K562 (cell line): ENCODE data around the gene UGT1A3. TPM values are rescaled to one million over a fixed set of nuclear protein-coding genes. Genes with fewer than 3 reads are reported as not detected.

Experiments
- ATAC-seq: fragments of 200-7000 bp; cut with Tn5 transposase; 3 replicates; pipeline ENCODE4 v1.9.1; 2020; ENCODE audit warnings: moderate library complexity
- BruUV-seq: library from RNA; stranded (reverse); fragments of 400-500 nt; replicated peaks from 2 replicates; lab custom pipeline; 2021; lab: Mats Ljungman, UMichigan
- CTCF ChIA-PET: fragments of 300-600 bp; formaldehyde crosslinking; extraction: SDS; loops from one replicate; lab custom pipeline; 2021; ENCODE audit warnings: low intra/inter-chr PET ratio; lab: Yijun Ruan, JAX
- POLR2A ChIA-PET: fragments of 300-600, 350-650 bp; sonication (Branson Sonifier 250); formaldehyde crosslinking; extraction: SDS; loops from one replicate; lab custom pipeline; 2021; ENCODE audit warnings: antibody characterized with exemption, inconsistent platforms; lab: Yijun Ruan, JAX
- DNase-seq, 4 experiments: peaks; one replicate each; pipeline versions ENCODE4 v3.0.0 to v3.0.0-alpha.2; 2011 to 2018; ENCODE audit warnings: low spot score in 3 of 4, mixed read lengths in 3 of 4; ENCODE audit errors: extremely low read depth in 1 of 4
- FAIRE-seq: peaks from 2 replicates; lab custom pipeline; 2011; peaks lifted over from hg19 to GRCh38; lab: Jason Lieb, UNC
- H2AFZ ChIP-seq: 2 replicates; pipeline ENCODE4 v1.6.0; 2011; ENCODE audit warnings: low read depth, low read length, control low read depth, inconsistent platforms
- H3K27ac ChIP-seq: fragments of 200-600 bp; 3 replicates; pipeline ENCODE4 v1.8.0; 2011; ENCODE audit warnings: low read depth, mild to moderate bottlenecking, control low read depth, inconsistent platforms, low read length, moderate library complexity, mixed read lengths; ENCODE audit errors: extremely low read depth
- H3K27me3 ChIP-seq, 2 experiments: fragments of 300-600 bp in 1 of 2; 2 replicates in 1 of 2; 3 replicates in 1 of 2; pipeline versions ENCODE4 v1.6.0 to v1.8.0; 2011; ENCODE audit warnings: inconsistent platforms in 2 of 2, low read length in 2 of 2, mild to moderate bottlenecking in 1 of 2, mixed read lengths in 1 of 2, moderate library complexity in 1 of 2; ENCODE audit not compliant: control insufficient read depth in 2 of 2, insufficient read depth in 2 of 2
- H3K36me3 ChIP-seq: fragments of 300-600 bp; 3 replicates; pipeline ENCODE4 v1.8.0; 2011; ENCODE audit warnings: mild to moderate bottlenecking, low read length, inconsistent platforms; ENCODE audit not compliant: control insufficient read depth, insufficient read depth
- H3K4me1 ChIP-seq, 2 experiments: fragments of 200-600 bp in 1 of 2; replicated peaks in 1 of 2; 2 replicates in 1 of 2; 3 replicates in 1 of 2; pipeline versions ENCODE4 v1.5.1 to v1.8.0; 2011; ENCODE audit warnings: inconsistent platforms in 2 of 2, low read length in 2 of 2, mild to moderate bottlenecking in 1 of 2, mixed read lengths in 1 of 2, moderate library complexity in 1 of 2; ENCODE audit not compliant: control insufficient read depth in 2 of 2, insufficient read depth in 2 of 2
- H3K4me2 ChIP-seq: 2 replicates; pipeline ENCODE4 v1.6.1; 2011; ENCODE audit warnings: low read length, control low read depth, inconsistent platforms, mixed read lengths; ENCODE audit not compliant: insufficient read depth
- H3K4me3 ChIP-seq: fragments of 200-600 bp; sonication (generic), shearing (Covaris generic); 2 replicates; pipeline ENCODE4 v1.5.1; 2016; ENCODE audit warnings: control low read depth, inconsistent platforms
- H3K79me2 ChIP-seq: fragments of 200-600 bp; 3 replicates; pipeline ENCODE4 v1.8.0; 2011; ENCODE audit warnings: low read length, inconsistent platforms; ENCODE audit not compliant: control insufficient read depth, insufficient read depth
- H3K9ac ChIP-seq, 2 experiments: 2 replicates each; pipeline versions ENCODE4 v1.6.0 to v1.6.1; 2011; ENCODE audit warnings: low read depth in 2 of 2, low read length in 2 of 2, control low read depth in 1 of 2, inconsistent platforms in 1 of 2, mild to moderate bottlenecking in 1 of 2, mixed read lengths in 1 of 2; ENCODE audit not compliant: insufficient read depth in 1 of 2
- H3K9me1 ChIP-seq: one replicate; pipeline ENCODE4 v1.6.0; 2011; ENCODE audit warnings: inconsistent platforms, mild to moderate bottlenecking, low read length, moderate library complexity; ENCODE audit not compliant: control insufficient read depth, insufficient read depth
- H3K9me3 ChIP-seq: replicated peaks from 2 replicates; pipeline ENCODE4 v1.5.1; 2011; ENCODE audit warnings: low read depth, low read length, inconsistent platforms; ENCODE audit not compliant: control insufficient read depth, insufficient read depth
- H4K20me1 ChIP-seq: replicated peaks from 2 replicates; pipeline ENCODE4 v1.6.1; 2011; ENCODE audit warnings: low read length, inconsistent platforms, mixed read lengths; ENCODE audit not compliant: control insufficient read depth, insufficient read depth
- ATF6 ChIP-seq: sonication (generic); formaldehyde crosslinking; IDR thresholded peaks from 2 replicates; pipeline ENCODE4 v1.4.0; 2020; ENCODE audit warnings: mild to moderate bottlenecking, missing genetic modification reagents
- CSDE1 ChIP-seq, 2 experiments: fragments of 450-650 bp; IDR thresholded peaks; 2 replicates each; pipeline ENCODE4 v1.6.1; 2016; ENCODE audit warnings: mild to moderate bottlenecking in 1 of 2
- GATA2 ChIP-seq: sonication (generic); formaldehyde crosslinking; IDR thresholded peaks from 2 replicates; pipeline ENCODE4 v1.4.0; 2020; ENCODE audit warnings: mild to moderate bottlenecking, missing genetic modification reagents
- TCF3 ChIP-seq: sonication (generic); formaldehyde crosslinking; IDR thresholded peaks from 2 replicates; pipeline ENCODE4 v1.4.0; 2020; ENCODE audit warnings: mild to moderate bottlenecking, missing genetic modification reagents
- TEAD2 ChIP-seq: fragments of 450-650 bp; IDR thresholded peaks from 2 replicates; pipeline ENCODE4 v1.6.1; 2016; ENCODE audit warnings: missing genetic modification characterization, control low read depth, missing compliant biosample characterization
- TGIF2 ChIP-seq: sonication (generic); formaldehyde crosslinking; IDR thresholded peaks from 2 replicates; pipeline ENCODE4 v1.8.1; 2022; ENCODE audit warnings: mild to moderate bottlenecking, missing genetic modification reagents, moderate library complexity
- U2AF1 ChIP-seq: fragments of 200-400 bp; formaldehyde crosslinking; optimal IDR thresholded peaks from 2 replicates; pipeline ENCODE3; 2017; ENCODE audit warnings: mild to moderate bottlenecking, low read depth, low read length, moderate library complexity
- ZNF431 ChIP-seq: sonication (generic); formaldehyde crosslinking; IDR thresholded peaks from 2 replicates; pipeline ENCODE4 v1.8.0; 2022; ENCODE audit warnings: mild to moderate bottlenecking, missing genetic modification reagents
- WGBS: fragments of 100-300 bp; shearing (Covaris generic); methylation state at CpG from one replicate; pipeline ENCODE4 v1.1.6; 2016; ENCODE audit warnings: low coverage, mixed read lengths; ENCODE audit not compliant: insufficient coverage; ENCODE audit errors: missing lambda C conversion rate; 5-methylcytosine and 5-hydroxymethylcytosine counted together
- in situ Hi-C: fragments of 300-500 bp; cut with MboI; formaldehyde crosslinking; loops from 4 replicates; pipeline ENCODE4 v1.15.0; 2018; ENCODE audit warnings: inconsistent platforms, mixed read lengths
- intact Hi-C: fragments of 100-400 bp; cut with micrococcal nuclease; formaldehyde crosslinking; loops from 2 replicates; pipeline ENCODE4 v1.14.2; 2022
- polyA plus RNA-seq, 8 experiments: library from polyadenylated mRNA; depleted of rRNA in 4 of 8; stranded (reverse) in 5 of 8; unstranded in 3 of 8; fragments of >200 nt; fragmentation: Nextera tagmentation in 2 of 8; fragmentation: Illumina TruSeq in 1 of 8; extraction: Ambion mirVana in 2 of 8; extraction: Trizol in 1 of 8; gene quantifications; 2 replicates each; pipeline versions ENCODE4 v1.2.1 to v1.2.3, GENCODE V29; 2011 to 2014; ENCODE audit warnings: inconsistent platforms in 1 of 8, missing spikeins in 1 of 8
- total RNA-seq, 7 experiments: library from RNA; depleted of rRNA in 6 of 7; stranded (reverse); fragments of >200 nt in 6 of 7; fragmentation: Illumina TruSeq in 2 of 7; extraction: Trizol in 2 of 7; gene quantifications; 2 replicates each; pipeline versions ENCODE4 v1.2.1 to v1.2.3, GENCODE V29; 2011 to 2021; ENCODE audit warnings: low replicate concordance in 1 of 7
- TF ChIP-seq, protein P1 (sequence below): fragments of 250-450 bp; sonication (Bioruptor Pico); IDR thresholded peaks from 2 replicates; pipeline ENCODE4 v1.5.0; 2022; ENCODE audit warnings: mild to moderate bottlenecking

The UGT1A3 gene
- total and polyA plus RNA-seq, 9 of the 15 experiments (the other 6 are each of a cell fraction or from before 2014, with no cell fraction given): not detected

DNA sequence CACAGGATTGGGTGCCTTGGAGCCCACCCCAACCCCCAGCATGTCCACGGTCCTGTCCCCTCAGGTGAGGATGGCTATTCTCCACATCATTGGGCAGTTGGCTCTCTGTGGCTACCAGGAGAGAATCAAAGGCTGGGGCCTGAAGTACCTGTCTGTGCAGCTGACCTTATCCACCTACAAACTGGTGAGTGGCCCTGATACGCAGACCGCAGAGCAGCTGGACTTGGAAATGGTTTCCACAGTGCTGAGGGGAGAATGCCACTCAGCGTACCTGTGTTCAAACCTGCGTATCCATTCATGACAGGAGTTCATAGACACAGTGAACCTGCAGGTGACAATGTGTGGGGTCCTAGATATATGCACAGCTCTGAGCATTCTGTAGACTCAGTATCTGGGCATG is 70.9 kb downstream of the UGT1A3 start:
- no TSS peak for BruUV-seq
- Histone ChIP-seq H3K27me3 (peaks cover 0 to 6% of the 10 kb centered on the region in 2 experiments; a peak in 2 of 5 replicates), H2AFZ (no peak overlapping the region), H4K20me1 (no peaks in the 10 kb centered on the region), H3K79me2 (no peaks in the 10 kb centered on the region), H3K4me3 (no peak overlapping the region), H3K36me3 (no peaks in the 10 kb centered on the region), H3K9me1 (no peaks in the 10 kb centered on the region), H3K4me1 (no peaks in the 10 kb centered on the region; a peak in 1 of 5 replicates), H3K27ac (no peak overlapping the region), H3K9ac (no peak overlapping the region), H3K4me2 (no peak overlapping the region)
- CTCF ChIA-PET: no interaction called here
- FAIRE-seq (no peak), ATAC-seq (no peak), DNase-seq (no peak)
- in situ Hi-C loops: no loop called here
- intact Hi-C loops: no loop called here
- 0% methylated on average over 5 of the region's 5 CpGs for WGBS
- TF ChIP-seq ATF6 (CRISPR knock-in tag) (no peak), TEAD2 (tag) (no peak)
- TF ChIP-seq, all 486 proteins: peak for 0
- H3K9me3 ChIP-seq: no peaks in the 10 kb centered on the region
- POLR2A ChIA-PET: no interaction called here

GRCh38 chr2:233800208-233800607 is 71.4 kb downstream of the UGT1A3 start:
- 0% methylated on average over 7 of the region's 7 CpGs for WGBS
- BruUV-seq: no TSS peak
- Histone ChIP-seq H3K4me2 (no peak overlapping the region), H3K27ac (no peak overlapping the region), H3K4me3 (no peak overlapping the region), H3K36me3 (no peaks in the 10 kb centered on the region), H3K79me2 (no peaks in the 10 kb centered on the region), H3K9me3 (no peaks in the 10 kb centered on the region), H3K9me1 (no peaks in the 10 kb centered on the region), H3K9ac (no peak overlapping the region), H2AFZ (no peak overlapping the region), H3K27me3 (peaks cover 0 to 6% of the 10 kb centered on the region in 2 experiments; a peak in 2 of 5 replicates), H3K4me1 (no peaks in the 10 kb centered on the region; a peak in 1 of 5 replicates), H4K20me1 (no peaks in the 10 kb centered on the region)
- no peak for DNase-seq
- no peak for FAIRE-seq
- POLR2A ChIA-PET: no interaction called here
- in situ Hi-C loops: no loop called here
- ATAC-seq: no peak
- intact Hi-C loops: no loop called here
- CTCF ChIA-PET: no interaction called here
- TF ChIP-seq TGIF2 (no peak), TCF3 (CRISPR knock-in tag) (no peak), GATA2 (CRISPR knock-in tag) (no peak), ZNF431 (CRISPR knock-in tag) (no peak), U2AF1 (no peak), CSDE1 (IDR thresholded peaks at IDR 0.05) (no peak)
- TF ChIP-seq, protein P1, sequence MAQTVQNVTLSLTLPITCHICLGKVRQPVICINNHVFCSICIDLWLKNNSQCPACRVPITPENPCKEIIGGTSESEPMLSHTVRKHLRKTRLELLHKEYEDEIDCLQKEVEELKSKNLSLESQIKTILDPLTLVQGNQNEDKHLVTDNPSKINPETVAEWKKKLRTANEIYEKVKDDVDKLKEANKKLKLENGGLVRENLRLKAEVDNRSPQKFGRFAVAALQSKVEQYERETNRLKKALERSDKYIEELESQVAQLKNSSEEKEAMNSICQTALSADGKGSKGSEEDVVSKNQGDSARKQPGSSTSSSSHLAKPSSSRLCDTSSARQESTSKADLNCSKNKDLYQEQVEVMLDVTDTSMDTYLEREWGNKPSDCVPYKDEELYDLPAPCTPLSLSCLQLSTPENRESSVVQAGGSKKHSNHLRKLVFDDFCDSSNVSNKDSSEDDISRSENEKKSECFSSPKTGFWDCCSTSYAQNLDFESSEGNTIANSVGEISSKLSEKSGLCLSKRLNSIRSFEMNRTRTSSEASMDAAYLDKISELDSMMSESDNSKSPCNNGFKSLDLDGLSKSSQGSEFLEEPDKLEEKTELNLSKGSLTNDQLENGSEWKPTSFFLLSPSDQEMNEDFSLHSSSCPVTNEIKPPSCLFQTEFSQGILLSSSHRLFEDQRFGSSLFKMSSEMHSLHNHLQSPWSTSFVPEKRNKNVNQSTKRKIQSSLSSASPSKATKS: no peak
